ENCODE measurements around the gene TIAM1.

- TF ChIP-seq POLR2A (IDR thresholded peaks at IDR 0.05) (no peak), CTCF (IDR thresholded peaks at IDR 0.05) (no peak)
Measured at GRCh38 chr21:31222142-31222541, 121.9 kb downstream of the TIAM1 start.

Data from lower leg skin (tissue), 3 donors.